ENCODE data around the gene RHBDL1. TPM values are rescaled to one million over a fixed set of nuclear protein-coding genes. Genes with fewer than 3 reads are reported as not detected.

The RHBDL1 gene
- total and polyA plus RNA-seq, 2 experiments from 2014 or later, result 8.4 to 10.1 TPM

DNA sequence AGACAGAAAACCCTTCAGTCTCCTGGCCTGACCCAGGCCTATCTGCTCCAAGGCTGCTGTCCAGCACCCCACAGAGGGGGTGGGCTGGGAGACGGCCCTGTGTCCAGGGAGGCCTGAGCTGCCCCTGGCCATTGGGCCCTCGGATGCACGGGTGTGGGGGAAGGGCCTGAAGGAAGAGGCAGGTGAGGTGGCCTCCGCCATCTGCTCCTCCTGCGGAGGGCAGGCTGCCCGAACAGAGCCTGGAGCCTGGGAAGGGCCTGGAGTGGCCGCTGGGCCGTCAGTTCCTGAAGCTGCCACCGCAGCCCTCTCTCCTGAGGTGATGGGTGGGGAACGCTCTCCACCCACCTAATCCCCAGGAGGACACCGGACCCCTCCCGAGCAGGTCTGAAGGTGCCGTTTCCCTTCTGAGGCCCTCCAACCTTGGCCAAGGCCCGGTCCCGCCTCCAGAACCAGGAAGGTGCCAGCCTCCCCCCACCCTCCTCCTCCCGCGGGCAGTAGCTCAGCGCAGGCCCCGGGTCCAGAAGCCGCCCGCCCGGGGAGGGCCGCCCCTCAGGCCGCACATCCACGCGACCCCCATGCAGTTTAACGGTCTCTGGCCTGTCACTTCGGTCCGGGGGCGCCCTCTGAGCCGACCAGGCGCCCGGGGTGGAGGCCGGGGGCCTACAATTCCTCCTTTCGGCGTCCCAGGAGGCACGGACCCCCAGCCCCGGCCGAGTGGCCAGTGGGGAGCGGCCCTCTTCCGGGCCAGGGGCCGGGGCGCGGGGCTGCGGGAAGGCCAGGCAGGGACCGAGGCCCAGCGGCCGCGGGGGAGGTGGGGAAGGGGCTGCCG, 29.3 kb downstream of the RHBDL1 start (continued):
- TF ChIP-seq, protein P1, sequence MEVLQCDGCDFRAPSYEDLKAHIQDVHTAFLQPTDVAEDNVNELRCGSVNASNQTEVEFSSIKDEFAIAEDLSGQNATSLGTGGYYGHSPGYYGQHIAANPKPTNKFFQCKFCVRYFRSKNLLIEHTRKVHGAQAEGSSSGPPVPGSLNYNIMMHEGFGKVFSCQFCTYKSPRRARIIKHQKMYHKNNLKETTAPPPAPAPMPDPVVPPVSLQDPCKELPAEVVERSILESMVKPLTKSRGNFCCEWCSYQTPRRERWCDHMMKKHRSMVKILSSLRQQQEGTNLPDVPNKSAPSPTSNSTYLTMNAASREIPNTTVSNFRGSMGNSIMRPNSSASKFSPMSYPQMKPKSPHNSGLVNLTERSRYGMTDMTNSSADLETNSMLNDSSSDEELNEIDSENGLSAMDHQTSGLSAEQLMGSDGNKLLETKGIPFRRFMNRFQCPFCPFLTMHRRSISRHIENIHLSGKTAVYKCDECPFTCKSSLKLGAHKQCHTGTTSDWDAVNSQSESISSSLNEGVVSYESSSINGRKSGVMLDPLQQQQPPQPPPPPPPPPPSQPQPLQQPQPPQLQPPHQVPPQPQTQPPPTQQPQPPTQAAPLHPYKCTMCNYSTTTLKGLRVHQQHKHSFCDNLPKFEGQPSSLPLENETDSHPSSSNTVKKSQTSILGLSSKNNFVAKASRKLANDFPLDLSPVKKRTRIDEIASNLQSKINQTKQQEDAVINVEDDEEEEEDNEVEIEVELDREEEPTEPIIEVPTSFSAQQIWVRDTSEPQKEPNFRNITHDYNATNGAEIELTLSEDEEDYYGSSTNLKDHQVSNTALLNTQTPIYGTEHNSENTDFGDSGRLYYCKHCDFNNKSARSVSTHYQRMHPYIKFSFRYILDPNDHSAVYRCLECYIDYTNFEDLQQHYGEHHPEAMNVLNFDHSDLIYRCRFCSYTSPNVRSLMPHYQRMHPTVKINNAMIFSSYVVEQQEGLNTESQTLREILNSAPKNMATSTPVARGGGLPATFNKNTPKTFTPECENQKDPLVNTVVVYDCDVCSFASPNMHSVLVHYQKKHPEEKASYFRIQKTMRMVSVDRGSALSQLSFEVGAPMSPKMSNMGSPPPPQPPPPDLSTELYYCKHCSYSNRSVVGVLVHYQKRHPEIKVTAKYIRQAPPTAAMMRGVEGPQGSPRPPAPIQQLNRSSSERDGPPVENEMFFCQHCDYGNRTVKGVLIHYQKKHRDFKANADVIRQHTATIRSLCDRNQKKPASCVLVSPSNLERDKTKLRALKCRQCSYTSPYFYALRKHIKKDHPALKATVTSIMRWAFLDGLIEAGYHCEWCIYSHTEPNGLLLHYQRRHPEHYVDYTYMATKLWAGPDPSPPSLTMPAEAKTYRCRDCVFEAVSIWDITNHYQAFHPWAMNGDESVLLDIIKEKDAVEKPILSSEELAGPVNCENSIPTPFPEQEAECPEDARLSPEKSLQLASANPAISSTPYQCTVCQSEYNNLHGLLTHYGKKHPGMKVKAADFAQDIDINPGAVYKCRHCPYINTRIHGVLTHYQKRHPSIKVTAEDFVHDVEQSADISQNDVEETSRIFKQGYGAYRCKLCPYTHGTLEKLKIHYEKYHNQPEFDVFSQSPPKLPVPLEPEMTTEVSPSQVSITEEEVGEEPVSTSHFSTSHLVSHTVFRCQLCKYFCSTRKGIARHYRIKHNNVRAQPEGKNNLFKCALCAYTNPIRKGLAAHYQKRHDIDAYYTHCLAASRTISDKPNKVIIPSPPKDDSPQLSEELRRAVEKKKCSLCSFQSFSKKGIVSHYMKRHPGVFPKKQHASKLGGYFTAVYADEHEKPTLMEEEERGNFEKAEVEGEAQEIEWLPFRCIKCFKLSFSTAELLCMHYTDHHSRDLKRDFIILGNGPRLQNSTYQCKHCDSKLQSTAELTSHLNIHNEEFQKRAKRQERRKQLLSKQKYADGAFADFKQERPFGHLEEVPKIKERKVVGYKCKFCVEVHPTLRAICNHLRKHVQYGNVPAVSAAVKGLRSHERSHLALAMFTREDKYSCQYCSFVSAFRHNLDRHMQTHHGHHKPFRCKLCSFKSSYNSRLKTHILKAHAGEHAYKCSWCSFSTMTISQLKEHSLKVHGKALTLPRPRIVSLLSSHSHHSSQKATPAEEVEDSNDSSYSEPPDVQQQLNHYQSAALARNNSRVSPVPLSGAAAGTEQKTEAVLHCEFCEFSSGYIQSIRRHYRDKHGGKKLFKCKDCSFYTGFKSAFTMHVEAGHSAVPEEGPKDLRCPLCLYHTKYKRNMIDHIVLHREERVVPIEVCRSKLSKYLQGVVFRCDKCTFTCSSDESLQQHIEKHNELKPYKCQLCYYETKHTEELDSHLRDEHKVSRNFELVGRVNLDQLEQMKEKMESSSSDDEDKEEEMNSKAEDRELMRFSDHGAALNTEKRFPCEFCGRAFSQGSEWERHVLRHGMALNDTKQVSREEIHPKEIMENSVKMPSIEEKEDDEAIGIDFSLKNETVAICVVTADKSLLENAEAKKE (CRISPR knock-in tag; IDR thresholded peaks at IDR 0.05), result no peak
- TF ChIP-seq EZH2phosphoT487 (IDR thresholded peaks at IDR 0.05; ENCODE audit: unreplicated experiment) (no peak), ZNF331 (CRISPR knock-in tag; IDR thresholded peaks at IDR 0.05; ENCODE audit: low read depth) (no peak), ZNF114 (CRISPR knock-in tag; IDR thresholded peaks at IDR 0.05) (no peak), STAT1 (IDR thresholded peaks at IDR 0.05; ENCODE audit: unreplicated experiment) (no peak), NANOG (IDR thresholded peaks at IDR 0.05; ENCODE audit: borderline replicate concordance) (no peak)
- TF ChIP-seq, protein P2, sequence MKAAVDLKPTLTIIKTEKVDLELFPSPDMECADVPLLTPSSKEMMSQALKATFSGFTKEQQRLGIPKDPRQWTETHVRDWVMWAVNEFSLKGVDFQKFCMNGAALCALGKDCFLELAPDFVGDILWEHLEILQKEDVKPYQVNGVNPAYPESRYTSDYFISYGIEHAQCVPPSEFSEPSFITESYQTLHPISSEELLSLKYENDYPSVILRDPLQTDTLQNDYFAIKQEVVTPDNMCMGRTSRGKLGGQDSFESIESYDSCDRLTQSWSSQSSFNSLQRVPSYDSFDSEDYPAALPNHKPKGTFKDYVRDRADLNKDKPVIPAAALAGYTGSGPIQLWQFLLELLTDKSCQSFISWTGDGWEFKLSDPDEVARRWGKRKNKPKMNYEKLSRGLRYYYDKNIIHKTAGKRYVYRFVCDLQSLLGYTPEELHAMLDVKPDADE (IDR thresholded peaks at IDR 0.05), result no peak
- TF ChIP-seq, protein P3, sequence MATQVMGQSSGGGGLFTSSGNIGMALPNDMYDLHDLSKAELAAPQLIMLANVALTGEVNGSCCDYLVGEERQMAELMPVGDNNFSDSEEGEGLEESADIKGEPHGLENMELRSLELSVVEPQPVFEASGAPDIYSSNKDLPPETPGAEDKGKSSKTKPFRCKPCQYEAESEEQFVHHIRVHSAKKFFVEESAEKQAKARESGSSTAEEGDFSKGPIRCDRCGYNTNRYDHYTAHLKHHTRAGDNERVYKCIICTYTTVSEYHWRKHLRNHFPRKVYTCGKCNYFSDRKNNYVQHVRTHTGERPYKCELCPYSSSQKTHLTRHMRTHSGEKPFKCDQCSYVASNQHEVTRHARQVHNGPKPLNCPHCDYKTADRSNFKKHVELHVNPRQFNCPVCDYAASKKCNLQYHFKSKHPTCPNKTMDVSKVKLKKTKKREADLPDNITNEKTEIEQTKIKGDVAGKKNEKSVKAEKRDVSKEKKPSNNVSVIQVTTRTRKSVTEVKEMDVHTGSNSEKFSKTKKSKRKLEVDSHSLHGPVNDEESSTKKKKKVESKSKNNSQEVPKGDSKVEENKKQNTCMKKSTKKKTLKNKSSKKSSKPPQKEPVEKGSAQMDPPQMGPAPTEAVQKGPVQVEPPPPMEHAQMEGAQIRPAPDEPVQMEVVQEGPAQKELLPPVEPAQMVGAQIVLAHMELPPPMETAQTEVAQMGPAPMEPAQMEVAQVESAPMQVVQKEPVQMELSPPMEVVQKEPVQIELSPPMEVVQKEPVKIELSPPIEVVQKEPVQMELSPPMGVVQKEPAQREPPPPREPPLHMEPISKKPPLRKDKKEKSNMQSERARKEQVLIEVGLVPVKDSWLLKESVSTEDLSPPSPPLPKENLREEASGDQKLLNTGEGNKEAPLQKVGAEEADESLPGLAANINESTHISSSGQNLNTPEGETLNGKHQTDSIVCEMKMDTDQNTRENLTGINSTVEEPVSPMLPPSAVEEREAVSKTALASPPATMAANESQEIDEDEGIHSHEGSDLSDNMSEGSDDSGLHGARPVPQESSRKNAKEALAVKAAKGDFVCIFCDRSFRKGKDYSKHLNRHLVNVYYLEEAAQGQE (IDR thresholded peaks at IDR 0.05; ENCODE audit: unreplicated experiment), result peak; percentile 48
